Measurements from ENCODE around the gene CTXND1. TPM values are rescaled to one million over a fixed set of nuclear protein-coding genes. Genes with fewer than 3 reads are reported as not detected.

Gene CTXND1
- polyA plus RNA-seq, 1 experiment = not detected

DNA sequence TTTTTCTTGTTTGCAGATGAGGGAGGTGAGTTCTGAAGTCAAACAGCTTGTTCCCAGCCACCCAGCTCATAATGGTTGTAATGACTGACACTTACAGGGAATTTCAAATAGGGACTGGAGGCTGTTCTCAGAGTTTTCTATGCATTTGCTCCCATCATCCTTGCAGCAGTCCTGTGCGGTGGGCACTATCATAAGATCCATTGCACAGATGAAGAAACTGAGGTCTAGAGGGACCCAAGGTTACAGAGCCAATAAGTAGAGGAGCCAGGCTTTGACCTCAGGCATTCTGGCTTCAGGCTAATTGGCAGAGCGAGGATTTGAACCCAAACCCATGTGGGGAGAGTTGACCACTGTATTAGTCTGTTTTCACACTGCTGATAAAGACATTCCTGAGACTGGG lies 66.9 kb downstream of the CTXND1 start:
- TF ChIP-seq, protein P1, sequence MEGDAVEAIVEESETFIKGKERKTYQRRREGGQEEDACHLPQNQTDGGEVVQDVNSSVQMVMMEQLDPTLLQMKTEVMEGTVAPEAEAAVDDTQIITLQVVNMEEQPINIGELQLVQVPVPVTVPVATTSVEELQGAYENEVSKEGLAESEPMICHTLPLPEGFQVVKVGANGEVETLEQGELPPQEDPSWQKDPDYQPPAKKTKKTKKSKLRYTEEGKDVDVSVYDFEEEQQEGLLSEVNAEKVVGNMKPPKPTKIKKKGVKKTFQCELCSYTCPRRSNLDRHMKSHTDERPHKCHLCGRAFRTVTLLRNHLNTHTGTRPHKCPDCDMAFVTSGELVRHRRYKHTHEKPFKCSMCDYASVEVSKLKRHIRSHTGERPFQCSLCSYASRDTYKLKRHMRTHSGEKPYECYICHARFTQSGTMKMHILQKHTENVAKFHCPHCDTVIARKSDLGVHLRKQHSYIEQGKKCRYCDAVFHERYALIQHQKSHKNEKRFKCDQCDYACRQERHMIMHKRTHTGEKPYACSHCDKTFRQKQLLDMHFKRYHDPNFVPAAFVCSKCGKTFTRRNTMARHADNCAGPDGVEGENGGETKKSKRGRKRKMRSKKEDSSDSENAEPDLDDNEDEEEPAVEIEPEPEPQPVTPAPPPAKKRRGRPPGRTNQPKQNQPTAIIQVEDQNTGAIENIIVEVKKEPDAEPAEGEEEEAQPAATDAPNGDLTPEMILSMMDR (IDR thresholded peaks at IDR 0.05; ENCODE audit: insufficient read depth, low read depth, low read length) = no peak
- no peak overlapping the region for H3K4me3 ChIP-seq (ENCODE audit: low read depth, low read length)
- CTCF ChIA-PET = no interaction called here
- H3K27me3 ChIP-seq (ENCODE audit: control insufficient read depth, insufficient read depth, low read length) = no peaks in the 10 kb centered on the region
- peaks cover 11% of the 10 kb centered on the region for H3K36me3 ChIP-seq (ENCODE audit: control insufficient read depth, insufficient read depth, low read length)
- no peak for DNase-seq (ENCODE audit: low read depth)
- POLR2A ChIA-PET = no interaction called here

DNA sequence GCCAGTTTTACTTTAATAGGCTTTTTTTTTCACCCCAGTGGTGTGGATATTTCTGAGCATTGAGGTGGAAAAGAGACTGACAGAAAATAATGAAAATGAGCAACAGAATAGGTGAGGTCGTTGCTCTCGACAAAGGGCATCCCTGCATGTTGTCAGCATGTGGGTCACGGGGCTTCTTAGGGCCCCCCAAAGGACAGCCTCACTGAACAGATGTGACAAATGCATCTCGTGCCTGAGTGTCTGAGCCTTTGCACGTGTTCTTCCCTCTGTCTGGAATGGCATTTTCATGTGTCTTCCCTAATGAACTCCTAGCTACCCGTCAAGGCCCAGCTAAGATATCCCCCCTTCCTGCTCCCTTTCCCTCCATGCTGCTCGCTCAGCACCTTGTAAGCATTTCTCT lies 67.5 kb downstream of the CTXND1 start:
- ChIA-PET CTCF (interaction anchor here (1.1 kb wide), 1 partner anchor 12 kb away, joined by 4 read pairs; no protein-coding TSS in a partner anchor), POLR2A (no interaction called here)
- DNase-seq (ENCODE audit: low read depth) = no peak
- Histone ChIP-seq H3K36me3 (ENCODE audit: control insufficient read depth, insufficient read depth, low read length) (peaks cover 11% of the 10 kb centered on the region), H3K4me3 (ENCODE audit: low read depth, low read length) (no peak overlapping the region), H3K27me3 (ENCODE audit: control insufficient read depth, insufficient read depth, low read length) (no peaks in the 10 kb centered on the region)
- TF ChIP-seq, protein P1 (IDR thresholded peaks at IDR 0.05; ENCODE audit: insufficient read depth, low read depth, low read length) = no peak

DNA sequence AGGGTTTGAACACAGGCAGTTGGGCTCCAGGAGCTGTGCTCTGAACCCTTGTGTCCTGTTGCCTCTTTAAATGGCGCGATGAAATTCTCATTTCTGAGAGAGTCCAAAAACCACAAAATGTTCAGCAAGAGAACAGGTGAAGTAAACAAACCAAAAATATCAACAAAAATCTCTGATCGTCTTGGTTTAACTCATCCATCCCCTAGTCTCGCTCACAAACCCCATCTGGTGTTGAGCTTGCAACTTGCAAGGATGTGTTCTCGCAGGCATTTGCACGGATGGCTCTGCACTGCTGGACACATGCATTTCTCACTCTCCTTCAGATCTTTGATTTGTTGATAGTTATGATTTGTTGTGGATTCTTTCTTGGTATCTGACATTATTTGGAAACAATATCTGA lies 68.1 kb downstream of the CTXND1 start:
- no peak for DNase-seq (ENCODE audit: low read depth)
- TF ChIP-seq, protein P1 (IDR thresholded peaks at IDR 0.05; ENCODE audit: insufficient read depth, low read depth, low read length) = no peak
- CTCF ChIA-PET = interaction anchor here (1.1 kb wide), 1 partner anchor 12 kb away, joined by 4 read pairs; no protein-coding TSS in a partner anchor

DNA sequence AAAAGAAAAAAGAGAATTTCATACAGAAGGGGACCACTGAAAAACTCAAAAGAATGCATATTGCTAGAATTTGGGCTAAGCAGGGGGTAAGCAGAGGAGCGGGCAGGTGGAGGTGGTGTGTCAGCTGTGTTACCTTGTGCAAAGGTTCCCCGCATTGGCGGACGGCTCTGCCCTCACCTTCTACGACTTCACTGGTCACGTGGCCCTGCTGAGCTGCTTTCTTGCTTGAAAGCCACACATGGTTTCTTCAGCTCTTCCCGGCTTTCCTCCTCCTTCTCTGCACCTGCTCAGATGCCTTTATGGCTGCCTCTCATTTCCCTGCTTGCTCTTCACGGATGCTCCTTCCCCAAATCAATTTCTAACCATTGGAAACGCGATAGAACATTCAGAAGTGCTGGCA lies 68.7 kb downstream of the CTXND1 start:
- Histone ChIP-seq H3K27me3 (ENCODE audit: control insufficient read depth, insufficient read depth, low read length) (no peaks in the 10 kb centered on the region), H3K36me3 (ENCODE audit: control insufficient read depth, insufficient read depth, low read length) (peaks cover 11% of the 10 kb centered on the region), H3K4me3 (ENCODE audit: low read depth, low read length) (no peak overlapping the region)
- no peak for DNase-seq (ENCODE audit: low read depth)
- TF ChIP-seq, protein P1 (IDR thresholded peaks at IDR 0.05; ENCODE audit: insufficient read depth, low read depth, low read length) = no peak
- CTCF ChIA-PET = interaction anchor here (0.8 to 1.1 kb wide), 2 partner anchors 11 to 13 kb away, joined by 3 to 4 read pairs; no protein-coding TSS in a partner anchor
- POLR2A ChIA-PET = no interaction called here

More for the DNA sequence above, 68.1 kb downstream of the CTXND1 start:
- Histone ChIP-seq H3K36me3 (ENCODE audit: control insufficient read depth, insufficient read depth, low read length) (peaks cover 11% of the 10 kb centered on the region), H3K27me3 (ENCODE audit: control insufficient read depth, insufficient read depth, low read length) (no peaks in the 10 kb centered on the region), H3K4me3 (ENCODE audit: low read depth, low read length) (no peak overlapping the region)
- POLR2A ChIA-PET = no interaction called here

DNA sequence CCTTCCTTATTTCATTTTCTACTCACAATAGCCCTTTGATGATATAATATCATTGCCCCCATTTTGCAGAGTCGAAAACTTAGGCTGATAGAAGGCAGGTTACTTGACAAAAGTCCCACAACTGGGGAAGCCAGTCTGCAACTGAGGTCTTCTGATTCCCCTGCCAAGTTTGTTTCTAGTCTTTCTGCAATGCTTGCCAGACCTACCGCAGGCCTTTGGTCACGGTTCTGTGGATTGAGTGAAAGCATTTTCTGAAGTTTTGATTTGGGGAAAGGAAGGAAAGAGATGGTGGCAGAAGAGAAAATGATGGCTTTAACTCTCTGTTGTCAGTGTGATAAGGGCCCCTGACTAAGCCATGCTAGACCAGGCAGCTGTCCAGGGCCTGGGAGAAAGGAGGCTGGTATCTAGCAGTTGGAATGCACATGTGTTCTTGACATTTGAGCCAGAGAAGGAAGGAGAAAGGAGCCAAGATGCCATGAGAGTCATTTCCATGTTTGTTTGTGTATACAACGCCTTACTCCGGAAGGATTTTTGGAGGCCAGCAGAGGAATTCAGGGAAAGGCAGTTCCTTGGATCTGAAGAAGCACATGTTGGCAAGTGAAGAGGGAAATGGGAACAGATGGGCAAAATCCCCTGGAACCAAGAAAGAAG lies 69.3 kb downstream of the CTXND1 start:
- Histone ChIP-seq H3K4me3 (ENCODE audit: low read depth, low read length) (no peak overlapping the region), H3K27me3 (ENCODE audit: control insufficient read depth, insufficient read depth, low read length) (no peaks in the 10 kb centered on the region), H3K36me3 (ENCODE audit: control insufficient read depth, insufficient read depth, low read length) (peaks cover 11% of the 10 kb centered on the region)
- ChIA-PET POLR2A (no interaction called here), CTCF (interaction anchor here (0.8 kb wide), 1 partner anchor 10 kb away, joined by 3 read pairs; no protein-coding TSS in a partner anchor)
- TF ChIP-seq, protein P1 (IDR thresholded peaks at IDR 0.05; ENCODE audit: insufficient read depth, low read depth, low read length) = no peak
- DNase-seq (ENCODE audit: low read depth) = peak; percentile 51
